GM21423 (cell line): ENCODE results near the gene PTPRG.

Experiments used
- ATAC-seq: cut with Tn5 transposase; IDR thresholded peaks from one replicate; pipeline ENCODE4 v1.9.1; 2021; ENCODE audit warnings: mild to moderate bottlenecking, moderate library complexity; ENCODE audit not compliant: unreplicated experiment

PTPRG gene

GRCh38 chr3:62159709-62160092 is 598.3 kb downstream of the PTPRG start:
- no peak for ATAC-seq

GRCh38 chr3:62161371-62161770 is 600.0 kb downstream of the PTPRG start:
- ATAC-seq: no peak

- ATAC-seq: no peak
Measured at GRCh38 chr3:62164196-62164595, 602.8 kb downstream of the PTPRG start.

DNA sequence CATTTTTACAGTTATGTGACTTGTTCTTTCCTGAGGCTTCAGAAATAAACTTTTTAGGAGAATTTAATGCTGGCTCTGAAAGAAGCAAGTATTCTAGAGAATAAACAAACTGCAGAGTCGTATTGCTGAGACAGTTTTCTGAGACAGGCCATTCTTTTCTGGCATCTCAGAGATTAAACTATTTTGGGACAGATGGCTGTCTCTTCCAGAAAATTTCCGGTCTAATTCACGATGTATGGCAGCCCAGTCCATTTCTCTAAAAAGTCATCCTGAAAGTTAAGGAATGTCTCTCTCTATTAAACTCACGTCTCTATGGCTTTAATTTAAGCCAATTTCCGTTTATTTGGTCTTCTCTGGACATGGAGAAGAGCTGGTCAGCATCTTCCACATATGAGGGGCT is 603.4 kb downstream of the PTPRG start:
- no peak for ATAC-seq

DNA sequence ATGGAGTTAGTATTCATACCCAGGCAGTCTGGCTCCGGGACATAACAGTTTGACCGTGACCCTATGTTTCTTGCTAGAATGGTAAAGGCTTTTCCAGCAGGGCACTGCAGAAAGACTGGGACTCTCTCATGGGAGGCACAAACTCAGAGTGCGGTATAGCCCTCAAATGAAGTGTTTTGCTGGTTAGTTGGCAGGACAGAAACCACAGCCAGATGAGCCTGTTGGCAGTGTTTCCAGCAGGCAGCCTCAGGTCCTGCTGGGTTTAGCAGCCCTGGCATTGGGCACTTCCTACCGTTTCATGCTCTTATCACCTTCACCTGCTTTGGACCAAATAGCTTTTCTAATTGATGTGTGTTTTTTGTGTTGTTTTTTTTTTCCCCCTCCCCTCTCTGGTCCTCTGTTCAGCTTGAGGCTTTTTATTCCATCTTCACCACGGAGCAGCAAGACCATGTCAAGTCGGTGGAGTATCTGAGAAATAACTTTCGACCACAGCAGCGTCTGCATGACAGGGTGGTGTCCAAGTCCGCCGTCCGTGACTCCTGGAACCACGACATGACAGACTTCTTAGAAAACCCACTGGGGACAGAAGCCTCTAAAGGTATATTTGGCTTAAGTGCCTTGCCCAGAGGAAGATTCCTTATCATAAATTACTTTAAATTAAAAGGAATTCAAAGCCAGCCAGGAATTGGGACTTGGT is 606.3 kb downstream of the PTPRG start:
- ATAC-seq: no peak

GRCh38 chr3:62168356-62168755 is 607.0 kb downstream of the PTPRG start:
- ATAC-seq: no peak

- no peak for ATAC-seq
Measured at GRCh38 chr3:62169906-62170660, 608.7 kb downstream of the PTPRG start.

- ATAC-seq: no peak
Measured at GRCh38 chr3:62171789-62172188, 610.4 kb downstream of the PTPRG start.

GRCh38 chr3:62172199-62172598 is 610.8 kb downstream of the PTPRG start:
- no peak for ATAC-seq

DNA sequence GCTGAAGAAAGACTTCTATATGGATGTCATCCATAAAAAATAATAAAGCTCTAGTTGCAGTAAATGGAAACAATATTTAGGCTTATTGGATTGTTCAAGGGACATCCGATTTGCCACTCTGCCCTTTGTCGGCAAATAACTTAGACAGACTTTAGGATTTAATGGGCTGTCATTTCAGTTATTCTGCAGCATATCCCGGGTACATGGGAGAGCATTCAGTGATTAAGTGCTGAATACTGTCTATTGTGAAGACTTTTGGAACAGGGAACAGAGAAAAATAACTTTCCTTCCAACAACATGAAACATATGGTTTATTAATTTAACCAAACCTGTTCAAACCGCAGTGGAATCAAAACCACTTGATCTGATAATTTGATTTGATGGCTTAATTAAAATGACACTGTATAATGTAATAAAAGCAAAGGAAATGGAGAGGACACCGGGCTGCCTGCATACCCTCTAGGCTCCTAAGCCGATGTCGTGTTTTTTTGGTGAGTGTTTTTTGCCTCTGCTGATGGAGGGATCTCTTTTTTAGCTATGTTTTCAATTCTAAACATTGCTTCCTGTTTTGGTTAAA is 612.7 kb downstream of the PTPRG start:
- no peak for ATAC-seq

DNA sequence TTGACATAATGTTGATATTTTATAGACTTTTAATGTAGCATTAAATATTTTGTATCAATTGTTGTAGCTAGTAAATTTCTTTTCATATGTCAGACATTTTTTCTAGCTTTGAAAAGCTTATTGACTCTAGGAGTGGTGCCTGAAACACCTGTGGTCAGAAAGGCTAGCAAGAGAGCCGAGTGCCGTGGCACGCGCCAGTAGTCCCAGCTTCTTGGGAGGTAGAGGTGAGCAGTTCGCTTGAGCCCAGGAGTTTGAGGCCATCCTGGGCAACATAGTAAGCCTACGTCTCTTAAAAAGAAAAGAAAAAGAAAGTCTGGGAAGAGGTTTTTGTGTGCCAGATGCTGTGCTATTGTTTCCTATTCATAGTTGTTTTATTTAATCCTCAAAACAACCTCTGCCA is 613.8 kb downstream of the PTPRG start:
- no peak for ATAC-seq

- ATAC-seq: no peak
Measured at GRCh38 chr3:62178032-62178431, 616.7 kb downstream of the PTPRG start.

- no peak for ATAC-seq
Measured at GRCh38 chr3:62178739-62179600, 617.6 kb downstream of the PTPRG start.

- no peak for ATAC-seq
Measured at GRCh38 chr3:62180514-62180913, 619.1 kb downstream of the PTPRG start.

DNA sequence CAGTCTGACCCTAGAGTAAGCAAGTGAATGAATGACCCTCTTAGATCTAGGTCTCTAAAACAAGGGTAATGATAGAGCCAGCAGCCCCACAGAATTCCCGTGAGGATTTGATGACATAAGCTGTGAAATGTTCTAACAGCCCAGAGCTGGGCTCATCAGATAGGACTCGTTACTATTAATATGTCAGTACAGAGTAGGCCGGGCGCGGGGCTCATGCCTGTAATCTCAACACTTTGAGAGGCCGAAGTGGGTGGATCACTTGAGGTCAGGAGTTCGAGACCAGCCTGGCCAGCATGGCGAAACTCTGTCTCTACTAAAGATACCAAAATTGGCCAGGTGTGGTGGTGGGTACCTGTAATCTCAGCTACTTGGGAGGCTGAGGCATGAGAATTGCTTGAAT is 621.7 kb downstream of the PTPRG start:
- no peak for ATAC-seq

DNA sequence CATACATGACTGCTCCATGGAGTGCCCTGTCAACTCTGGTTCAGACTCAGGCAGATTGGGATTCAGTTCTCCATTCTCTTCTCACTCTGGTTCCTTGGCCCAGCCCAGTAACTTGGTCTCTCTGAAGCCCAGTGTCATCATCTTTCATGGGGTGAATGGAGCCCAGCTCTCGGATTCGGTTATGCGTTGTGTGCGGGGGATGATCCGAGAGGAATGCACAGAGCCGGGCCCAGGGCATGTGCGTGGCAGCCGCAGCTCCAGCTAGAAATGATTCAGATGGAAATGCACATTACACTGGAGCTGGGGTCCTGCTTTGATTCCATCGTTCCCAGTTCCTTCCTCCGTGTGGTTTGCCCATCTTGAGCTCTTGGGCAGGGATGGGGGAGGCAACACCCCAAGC is 622.6 kb downstream of the PTPRG start:
- ATAC-seq: no peak

- ATAC-seq: no peak
Measured at GRCh38 chr3:62184559-62184958, 623.2 kb downstream of the PTPRG start.

DNA sequence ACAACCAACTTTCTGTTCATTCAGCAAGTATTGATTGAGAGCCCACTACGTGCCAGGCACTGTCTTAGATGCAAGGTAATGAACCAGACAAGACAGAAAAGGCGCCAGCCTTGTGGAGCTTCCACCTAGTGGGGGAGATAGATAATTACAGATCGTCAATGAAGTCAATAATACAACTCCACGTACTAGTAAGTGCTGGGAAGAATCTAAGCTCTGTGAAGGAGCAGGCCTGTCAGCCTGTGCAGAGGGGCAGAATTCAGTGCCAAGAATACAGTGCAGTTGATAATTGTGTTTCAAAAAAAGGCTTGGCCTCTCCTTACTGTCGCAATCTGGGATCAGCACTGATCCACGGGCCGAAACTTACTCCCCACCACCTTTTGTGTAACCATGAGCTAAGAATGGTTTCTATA is 625.7 kb downstream of the PTPRG start:
- no peak for ATAC-seq

- peak; percentile 77 for ATAC-seq
Measured at GRCh38 chr3:62188681-62189375, 627.5 kb downstream of the PTPRG start.

GRCh38 chr3:62189376-62189698 is 628.0 kb downstream of the PTPRG start:
- ATAC-seq: no peak

DNA sequence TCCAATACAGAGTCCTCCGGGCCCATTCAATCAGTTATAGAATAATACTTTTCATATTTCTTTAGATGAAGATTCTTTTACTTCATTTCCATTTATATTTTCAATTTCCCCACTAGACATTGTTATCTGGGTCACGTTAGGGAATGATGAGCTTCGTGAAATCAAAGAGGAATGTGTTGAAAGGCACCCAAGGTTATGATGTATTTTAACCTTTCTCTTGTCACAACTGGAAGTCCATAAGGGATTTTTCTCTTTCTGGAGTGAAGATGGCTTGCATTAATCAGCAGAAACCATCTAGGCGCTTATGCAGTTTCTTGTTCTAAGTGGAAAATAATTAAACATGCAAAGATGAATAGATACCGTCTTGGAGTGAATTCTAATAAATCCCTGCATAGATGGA is 631.5 kb downstream of the PTPRG start:
- ATAC-seq: no peak
